ENCODE measurements around the gene PRR33. TPM values are rescaled to one million over a fixed set of nuclear protein-coding genes. Genes with fewer than 3 reads are reported as not detected.

Gene PRR33
- total RNA-seq, 1 donor from 2014 or later, result not detected

GRCh38 chr11:1893581-1894359, 2.1 kb upstream of the PRR33 start:
- no peak overlapping the region for H3K4me3 Mint-ChIP-seq (ENCODE audit: unreplicated experiment)
- no peak overlapping the region for H3K27ac Mint-ChIP-seq (ENCODE audit: unreplicated experiment)
- H3K36me3 Mint-ChIP-seq (ENCODE audit: low read depth), result peaks cover 2% of the 10 kb centered on the region
- DNase-seq (ENCODE audit: low spot score), result no peak
- H3K4me1 Mint-ChIP-seq (ENCODE audit: low read depth), result no peaks in the 10 kb centered on the region
- H3K27me3 Mint-ChIP-seq (ENCODE audit: low read depth), result peaks cover 13% of the 10 kb centered on the region
- no peak for TF ChIP-seq CTCF (IDR thresholded peaks at IDR 0.05)
- no peaks in the 10 kb centered on the region for H3K9me3 Mint-ChIP-seq (ENCODE audit: low read depth)

GRCh38 chr11:1892558-1892957, 863 bp upstream of the PRR33 start:
- no peak overlapping the region for H3K27ac Mint-ChIP-seq (ENCODE audit: unreplicated experiment)
- no peak overlapping the region for H3K4me3 Mint-ChIP-seq (ENCODE audit: unreplicated experiment)
- H3K9me3 Mint-ChIP-seq (ENCODE audit: low read depth), result no peaks in the 10 kb centered on the region
- peaks cover 2% of the 10 kb centered on the region for H3K36me3 Mint-ChIP-seq (ENCODE audit: low read depth)
- peak; percentile 39 for DNase-seq (ENCODE audit: low spot score)
- no peaks in the 10 kb centered on the region for H3K4me1 Mint-ChIP-seq (ENCODE audit: low read depth)
- H3K27me3 Mint-ChIP-seq (ENCODE audit: low read depth), result peaks cover 9% of the 10 kb centered on the region
- TF ChIP-seq CTCF (IDR thresholded peaks at IDR 0.05), result no peak

GRCh38 chr11:1892116-1892515, 421 bp upstream of the PRR33 start:
- Mint-ChIP-seq H3K9me3 (ENCODE audit: low read depth) (no peaks in the 10 kb centered on the region), H3K4me1 (ENCODE audit: low read depth) (no peaks in the 10 kb centered on the region), H3K36me3 (ENCODE audit: low read depth) (peaks cover 2% of the 10 kb centered on the region), H3K27me3 (ENCODE audit: low read depth) (peaks cover 8% of the 10 kb centered on the region), H3K27ac (ENCODE audit: unreplicated experiment) (no peak overlapping the region), H3K4me3 (ENCODE audit: unreplicated experiment) (no peak overlapping the region)
- no peak for TF ChIP-seq CTCF (IDR thresholded peaks at IDR 0.05)
- DNase-seq (ENCODE audit: low spot score), result no peak

GRCh38 chr11:1890856-1891830, 552 bp downstream of the PRR33 start:
- H3K27me3 Mint-ChIP-seq (ENCODE audit: low read depth), result peaks cover 2% of the 10 kb centered on the region
- H3K4me1 Mint-ChIP-seq (ENCODE audit: low read depth), result no peaks in the 10 kb centered on the region
- H3K36me3 Mint-ChIP-seq (ENCODE audit: low read depth), result peaks cover 2% of the 10 kb centered on the region
- H3K27ac Mint-ChIP-seq (ENCODE audit: unreplicated experiment), result no peak overlapping the region
- no peaks in the 10 kb centered on the region for H3K9me3 Mint-ChIP-seq (ENCODE audit: low read depth)
- H3K4me3 Mint-ChIP-seq (ENCODE audit: unreplicated experiment), result no peak overlapping the region
- peak; percentile 83 for DNase-seq (ENCODE audit: low spot score)
- TF ChIP-seq CTCF (IDR thresholded peaks at IDR 0.05), result no peak
